GM19351 (cell line): ENCODE results near the gene PRXL2C.

Experiments
- ATAC-seq: cut with Tn5 transposase; IDR thresholded peaks from one replicate; pipeline ENCODE4 v1.9.1; 2021; ENCODE audit warnings: mild to moderate bottlenecking, moderate library complexity; ENCODE audit not compliant: unreplicated experiment

The PRXL2C gene

GRCh38 chr9:96612966-96613589 is 42.0 kb downstream of the PRXL2C start:
- ATAC-seq, result no peak

GRCh38 chr9:96612105-96612965 is 42.8 kb downstream of the PRXL2C start:
- ATAC-seq, result no peak

GRCh38 chr9:96611302-96611701 is 43.8 kb downstream of the PRXL2C start:
- no peak for ATAC-seq

- no peak for ATAC-seq
Measured at GRCh38 chr9:96609732-96610131, 45.4 kb downstream of the PRXL2C start.

- no peak for ATAC-seq
Measured at GRCh38 chr9:96607971-96608370, 47.1 kb downstream of the PRXL2C start.

GRCh38 chr9:96605328-96605727 is 49.8 kb downstream of the PRXL2C start:
- ATAC-seq, result no peak

GRCh38 chr9:96604004-96604319 is 51.2 kb downstream of the PRXL2C start:
- ATAC-seq, result no peak

- no peak for ATAC-seq
Measured at GRCh38 chr9:96603305-96604003, 51.7 kb downstream of the PRXL2C start.

- no peak for ATAC-seq
Measured at GRCh38 chr9:96599298-96599697, 55.8 kb downstream of the PRXL2C start.

GRCh38 chr9:96596601-96597111 is 58.5 kb downstream of the PRXL2C start:
- ATAC-seq, result no peak
